GM21619 (cell line): ENCODE measurements around the gene THSD4.

Source experiments
- ATAC-seq: cut with Tn5 transposase; IDR thresholded peaks from one replicate; pipeline ENCODE4 v1.9.1; 2021; ENCODE audit not compliant: unreplicated experiment

The THSD4 gene

GRCh38 chr15:71632576-71633195 is 517.4 kb downstream of the THSD4 start:
- ATAC-seq = no peak

- ATAC-seq = no peak
Observed at GRCh38 chr15:71634820-71635560, 519.7 kb downstream of the THSD4 start.

GRCh38 chr15:71635735-71636134 is 520.5 kb downstream of the THSD4 start:
- no peak for ATAC-seq

GRCh38 chr15:71638876-71639275 is 523.6 kb downstream of the THSD4 start:
- ATAC-seq = no peak

- no peak for ATAC-seq
Observed at GRCh38 chr15:71639471-71639870, 524.2 kb downstream of the THSD4 start.

- no peak for ATAC-seq
Observed at GRCh38 chr15:71643918-71644317, 528.6 kb downstream of the THSD4 start.

- ATAC-seq = no peak
Observed at GRCh38 chr15:71646767-71647486, 531.7 kb downstream of the THSD4 start.

GRCh38 chr15:71647487-71647808 is 532.2 kb downstream of the THSD4 start:
- ATAC-seq = no peak

GRCh38 chr15:71648095-71648494 is 532.8 kb downstream of the THSD4 start:
- no peak for ATAC-seq

- no peak for ATAC-seq
Observed at GRCh38 chr15:71649894-71650293, 534.6 kb downstream of the THSD4 start.

- no peak for ATAC-seq
Observed at GRCh38 chr15:71650603-71651002, 535.3 kb downstream of the THSD4 start.

GRCh38 chr15:71651750-71652186 is 536.5 kb downstream of the THSD4 start:
- ATAC-seq = no peak

- ATAC-seq = no peak
Observed at GRCh38 chr15:71654042-71654719, 538.9 kb downstream of the THSD4 start.

GRCh38 chr15:71654720-71655174 is 539.5 kb downstream of the THSD4 start:
- ATAC-seq = no peak

GRCh38 chr15:71656425-71656824 is 541.2 kb downstream of the THSD4 start:
- no peak for ATAC-seq

- no peak for ATAC-seq
Observed at GRCh38 chr15:71657141-71657540, 541.9 kb downstream of the THSD4 start.

GRCh38 chr15:71658036-71658435 is 542.8 kb downstream of the THSD4 start:
- no peak for ATAC-seq

GRCh38 chr15:71658827-71659729 is 543.8 kb downstream of the THSD4 start:
- ATAC-seq = no peak

- no peak for ATAC-seq
Observed at GRCh38 chr15:71659730-71660067, 544.4 kb downstream of the THSD4 start.

- ATAC-seq = no peak
Observed at GRCh38 chr15:71660501-71660900, 545.2 kb downstream of the THSD4 start.

GRCh38 chr15:71662306-71662705 is 547.0 kb downstream of the THSD4 start:
- no peak for ATAC-seq
